Calu3 (cell line): ENCODE data around the gene FABP6. TPM values are rescaled to one million over a fixed set of nuclear protein-coding genes. Genes with fewer than 3 reads are reported as not detected.

Source experiments
- BruUV-seq: library from RNA; stranded (reverse); fragments of 400-500 nt; replicated peaks from 2 replicates; lab custom pipeline; 2021; lab: Mats Ljungman, UMichigan
- CTCF ChIA-PET: fragments of 300-600 bp; sonication (Branson Sonifier 250); formaldehyde crosslinking; loops from one replicate; lab custom pipeline; 2022; ENCODE audit warnings: antibody characterized with exemption; lab: Charles Lee
- DNase-seq: peaks from one replicate; pipeline ENCODE4 v3.0.0; 2022
- H3K27ac Mint-ChIP-seq: one replicate; pipeline ENCODE4 v1.8.0; 2022; ENCODE audit warnings: mixed read lengths; ENCODE audit not compliant: unreplicated experiment
- H3K27me3 Mint-ChIP-seq: one replicate; pipeline ENCODE4 v1.8.0; 2022; ENCODE audit warnings: mixed read lengths; ENCODE audit not compliant: unreplicated experiment
- H3K36me3 Mint-ChIP-seq: one replicate; pipeline ENCODE4 v1.8.0; 2022; ENCODE audit warnings: mild to moderate bottlenecking, moderate library complexity, mixed read lengths; ENCODE audit not compliant: insufficient read depth, unreplicated experiment
- H3K4me1 Mint-ChIP-seq: one replicate; pipeline ENCODE4 v1.8.0; 2022; ENCODE audit warnings: mild to moderate bottlenecking, low read depth, mixed read lengths; ENCODE audit not compliant: unreplicated experiment
- H3K4me3 Mint-ChIP-seq: one replicate; pipeline ENCODE4 v1.8.0; 2022; ENCODE audit warnings: mild to moderate bottlenecking, low read depth, moderate library complexity, mixed read lengths; ENCODE audit not compliant: unreplicated experiment
- H3K9me3 Mint-ChIP-seq: one replicate; pipeline ENCODE4 v1.8.0; 2022; ENCODE audit warnings: low read depth, mixed read lengths; ENCODE audit not compliant: unreplicated experiment
- CTCF ChIP-seq: fragments of 200-600 bp; IDR thresholded peaks from one replicate; pipeline ENCODE4 v1.8.0; 2022; ENCODE audit warnings: antibody characterized with exemption; ENCODE audit not compliant: unreplicated experiment
- intact Hi-C: fragments of 100-400 bp; cut with micrococcal nuclease; formaldehyde crosslinking; loops from one replicate; pipeline ENCODE4 v1.10.0; 2022; ENCODE audit not compliant: unreplicated experiment
- total RNA-seq: library from RNA; stranded (reverse); gene quantifications from 2 replicates; pipeline ENCODE4 v1.2.3, GENCODE V29; 2022

Gene FABP6
- total RNA-seq, 1 experiment from 2014 or later: 1.6 TPM

DNA sequence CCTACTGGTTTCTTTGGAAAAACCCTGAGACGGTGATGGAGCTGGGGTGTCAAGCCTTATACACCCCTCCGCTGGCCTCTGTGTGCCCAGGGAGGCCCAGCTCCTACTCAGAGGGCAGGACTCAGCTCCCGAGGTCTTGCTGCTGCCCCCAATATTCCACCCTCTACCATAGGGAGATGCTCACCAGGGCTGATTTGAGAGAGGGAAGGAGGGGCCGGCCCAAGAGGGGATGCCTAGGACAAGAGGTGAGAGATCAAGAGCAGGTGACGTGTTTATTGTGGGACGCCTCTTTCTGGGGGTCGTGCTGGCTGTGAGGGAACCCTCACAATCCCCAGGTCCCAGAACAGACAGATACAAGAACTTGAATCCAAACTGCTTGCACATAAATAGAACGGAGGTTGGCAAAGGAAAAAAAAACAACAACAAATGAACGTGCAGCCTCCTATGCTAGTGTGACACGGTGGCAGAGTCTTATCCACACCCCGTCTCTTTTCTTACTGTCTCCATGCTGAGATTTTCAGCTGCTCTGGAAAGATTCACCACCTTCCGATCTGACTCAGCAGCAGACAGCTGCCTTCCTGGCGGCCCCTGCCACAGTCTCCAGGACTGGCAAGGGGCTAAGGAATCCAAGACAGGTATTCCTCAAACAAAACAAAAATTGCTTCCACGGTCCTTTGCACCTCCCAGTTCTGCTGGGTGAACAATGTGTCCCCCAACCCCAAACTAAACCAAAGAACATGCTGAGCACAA is 22.3 kb downstream of the FABP6 start:
- BruUV-seq: no TSS peak
- TF ChIP-seq CTCF: no peak
- CTCF ChIA-PET: no interaction called here
- intact Hi-C loops: no loop called here
- Mint-ChIP-seq H3K4me3 (no peak overlapping the region), H3K36me3 (peaks cover 27% of the 10 kb centered on the region), H3K4me1 (no peaks in the 10 kb centered on the region), H3K9me3 (no peaks in the 10 kb centered on the region), H3K27ac (no peak overlapping the region), H3K27me3 (no peaks in the 10 kb centered on the region)
- DNase-seq: no peak

DNA sequence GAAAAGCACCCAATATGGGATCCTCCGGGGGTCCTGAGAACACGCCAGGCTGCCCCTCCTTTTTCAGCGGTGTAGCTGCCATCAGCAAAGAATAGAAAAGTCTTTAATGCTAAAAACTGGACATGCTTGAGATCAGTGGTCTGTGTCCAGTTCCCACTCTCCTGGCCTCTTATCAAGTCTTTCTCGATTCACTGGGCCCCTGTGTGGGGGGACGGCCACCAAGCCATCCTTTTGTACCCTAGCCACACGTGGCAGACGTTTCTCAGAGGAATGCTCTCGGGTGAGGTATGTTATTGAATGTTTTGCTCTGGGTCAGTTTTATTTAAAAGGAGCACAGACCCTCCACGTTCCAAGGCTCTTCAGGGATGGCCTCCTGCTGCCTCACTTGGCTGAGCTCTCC is 23.6 kb downstream of the FABP6 start:
- Mint-ChIP-seq H3K27me3 (no peaks in the 10 kb centered on the region), H3K27ac (no peak overlapping the region), H3K36me3 (peaks cover 22% of the 10 kb centered on the region), H3K4me3 (no peak overlapping the region), H3K4me1 (no peaks in the 10 kb centered on the region), H3K9me3 (no peaks in the 10 kb centered on the region)
- no peak for DNase-seq
- TF ChIP-seq CTCF: no peak
- no TSS peak for BruUV-seq
- CTCF ChIA-PET: no interaction called here
- intact Hi-C loops: no loop called here

- CTCF ChIA-PET: no interaction called here
- no peak for TF ChIP-seq CTCF
- Mint-ChIP-seq H3K9me3 (no peaks in the 10 kb centered on the region), H3K27me3 (no peaks in the 10 kb centered on the region), H3K4me3 (no peak overlapping the region), H3K4me1 (no peaks in the 10 kb centered on the region), H3K27ac (no peak overlapping the region), H3K36me3 (peaks cover 22% of the 10 kb centered on the region)
- no TSS peak for BruUV-seq
- intact Hi-C loops: no loop called here
- no peak for DNase-seq
Observed at GRCh38 chr5:160253441-160253840, 24.1 kb downstream of the FABP6 start.

DNA sequence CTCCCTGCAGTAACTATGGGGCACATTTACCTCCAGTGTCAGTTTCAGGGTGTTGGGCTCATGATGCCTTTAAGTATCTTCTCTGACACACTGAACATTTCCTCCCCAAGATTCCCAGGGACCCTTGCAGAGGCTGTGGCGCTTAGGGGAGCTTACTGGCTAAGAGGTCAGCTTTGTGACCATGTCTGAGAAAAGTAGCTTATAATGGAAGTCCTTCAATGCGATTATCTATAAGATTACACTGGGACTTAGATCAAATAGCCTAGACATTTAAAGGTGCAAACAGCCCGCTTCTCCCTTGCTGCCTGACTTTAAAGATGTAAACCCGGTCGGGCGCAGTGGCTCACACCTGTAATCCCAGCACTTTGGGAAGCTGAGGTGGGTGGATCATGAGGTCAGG is 25.4 kb downstream of the FABP6 start:
- BruUV-seq: no TSS peak
- Mint-ChIP-seq H3K9me3 (no peaks in the 10 kb centered on the region), H3K36me3 (peaks cover 25% of the 10 kb centered on the region), H3K4me3 (no peak overlapping the region), H3K27ac (no peak overlapping the region), H3K27me3 (no peaks in the 10 kb centered on the region), H3K4me1 (no peaks in the 10 kb centered on the region)
- DNase-seq: no peak
- no peak for TF ChIP-seq CTCF
- CTCF ChIA-PET: interaction anchor here (0.6 kb wide), 1 partner anchor 15 kb away, joined by 3 read pairs; no protein-coding TSS in a partner anchor
- intact Hi-C loops: no loop called here
